ENCODE data around the gene DDAH2.
A peak's percentile ranks its signal among the peaks of the same experiment; 100 is the strongest.

Gene DDAH2

GRCh38 chr6:31687860-31688693 lies 41.0 kb downstream of the DDAH2 start:
- no peak for DNase-seq

DNA sequence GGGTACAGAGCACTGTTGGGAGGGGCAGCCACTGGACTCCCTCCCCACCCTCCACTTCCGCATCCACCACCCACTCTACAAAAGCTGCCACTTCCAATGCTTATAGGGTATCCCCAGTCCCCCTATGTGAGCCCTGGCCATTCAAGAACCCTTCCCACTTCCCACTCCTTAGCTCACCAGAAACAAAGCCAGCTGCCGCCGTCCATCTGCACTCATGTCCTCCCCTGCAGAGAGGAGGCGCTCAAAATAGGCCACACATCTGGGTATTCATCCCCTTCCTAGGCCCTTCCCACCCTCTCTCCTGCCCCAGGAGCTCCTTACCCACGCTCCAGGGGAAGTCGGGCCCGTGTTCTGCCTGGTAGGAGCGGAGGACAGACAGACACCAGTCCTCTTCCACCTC lies 41.8 kb downstream of the DDAH2 start:
- no peak for DNase-seq

GRCh38 chr6:31686483-31686882 lies 42.6 kb downstream of the DDAH2 start:
- DNase-seq, result no peak

DNA sequence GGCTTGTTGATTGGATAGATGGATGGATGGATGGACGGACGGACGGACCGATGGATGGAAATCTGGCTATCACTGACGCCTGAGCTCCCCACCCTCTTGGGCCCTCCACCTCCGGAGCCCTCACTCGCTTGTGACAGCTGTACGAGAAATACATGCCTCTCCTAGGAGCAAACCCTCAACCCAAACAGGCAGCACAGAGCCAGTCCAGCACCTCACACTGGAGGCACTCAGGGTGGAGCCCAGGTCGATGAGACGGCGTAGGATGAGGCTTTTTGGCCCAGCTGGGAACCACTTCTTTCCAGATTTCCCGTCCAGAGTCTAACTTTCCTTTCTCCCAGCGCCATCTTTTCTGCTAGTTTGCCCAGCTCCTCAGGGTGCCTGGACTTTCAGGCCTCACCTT lies 45.5 kb downstream of the DDAH2 start:
- DNase-seq, result no peak

DNA sequence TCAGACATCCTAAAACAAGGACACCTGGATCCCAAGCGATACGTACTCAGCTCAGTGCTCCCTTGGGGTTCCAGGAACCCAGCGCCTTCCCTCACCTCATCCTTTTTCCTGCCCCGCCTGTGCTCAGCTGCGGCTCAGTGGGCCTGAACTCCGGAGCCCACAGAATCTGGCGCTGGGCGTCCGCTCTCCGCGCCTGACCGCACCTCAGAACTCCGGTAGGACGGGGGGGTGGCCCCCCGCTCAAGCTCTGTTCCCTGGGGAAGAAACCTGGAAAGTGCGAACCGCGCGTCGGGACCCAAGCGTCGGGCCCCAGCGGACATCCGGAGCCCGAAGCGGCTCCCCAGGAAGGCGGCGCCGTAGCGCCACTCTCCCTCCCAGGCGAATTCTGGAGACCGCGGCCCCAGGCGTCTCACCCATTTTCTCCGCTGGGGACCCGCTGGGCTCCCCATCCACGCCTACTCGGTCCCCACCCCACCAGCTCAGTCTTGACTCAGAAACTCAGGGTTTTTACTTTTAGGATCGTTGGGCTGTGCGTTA lies 47.9 kb downstream of the DDAH2 start:
- DNase-seq, result peak; percentile 70

- peak; percentile 72 for DNase-seq
These were observed 48.6 kb downstream of the DDAH2 start, which contains the start of gene LY6G5C for GRCh38 chr6:31680226-31681134. TSS of gene LY6G5C (minus strand) at chr6:31681067. CDS start at chr6:31680373, 694 bp downstream.

GRCh38 chr6:31677955-31678354 lies 51.1 kb downstream of the DDAH2 start:
- DNase-seq, result no peak

All from stimulated activated CD4-positive, alpha-beta T cell treated with anti-CD3 and anti-CD28 coated beads, Interleukin-15, amount 100 ng/mL, for 24 hours (primary cell).